Tibial nerve (tissue), 4 donors: Measurements from ENCODE around the gene TTC9B.

Source experiments
- EP300 ChIP-seq, 2 donors: sonication (generic); formaldehyde crosslinking; IDR thresholded peaks; one replicate each; pipeline ENCODE4 v1.6.1; 2017; ENCODE audit warnings: antibody characterized with exemption in 2 of 2, mild to moderate bottlenecking in 1 of 2
- POLR2A ChIP-seq, 2 donors: fragments of 450-650 bp; IDR thresholded peaks; one replicate each; pipeline ENCODE4 v1.6.1; 2017; ENCODE audit warnings: antibody characterized with exemption in 2 of 2, mild to moderate bottlenecking in 2 of 2, moderate library complexity in 2 of 2
- TF ChIP-seq, protein P1 (sequence below), 5 experiments: fragments of 200-600 bp in 3 of 5; fragments of 450-650 bp in 2 of 5; sonication (generic) in 3 of 5; IDR thresholded peaks; one replicate each; pipeline ENCODE4 v1.5.1; 2016 to 2019; ENCODE audit warnings: antibody characterized with exemption in 5 of 5, mild to moderate bottlenecking in 3 of 5, moderate library complexity in 2 of 5

DNA sequence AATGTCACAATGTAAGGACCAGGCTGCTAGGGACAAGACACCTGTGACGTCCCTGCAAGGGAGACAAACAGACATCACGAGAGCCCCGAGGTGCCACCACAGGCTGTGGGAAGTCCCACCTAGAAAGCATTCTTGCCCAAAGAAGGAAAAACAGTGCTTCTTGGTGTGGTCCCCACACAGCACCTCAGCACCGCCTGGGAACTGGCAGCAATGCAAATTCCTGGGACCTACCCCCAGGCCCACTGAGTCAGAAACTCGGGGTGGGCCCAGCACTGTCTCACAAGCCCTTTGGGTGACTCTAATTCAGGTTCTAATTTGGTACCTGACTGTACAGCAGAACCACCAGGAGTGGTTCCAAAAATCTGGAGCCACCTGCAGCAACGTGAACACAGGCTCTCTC, 22.1 kb upstream of the TTC9B start:
- TF ChIP-seq, protein P1, sequence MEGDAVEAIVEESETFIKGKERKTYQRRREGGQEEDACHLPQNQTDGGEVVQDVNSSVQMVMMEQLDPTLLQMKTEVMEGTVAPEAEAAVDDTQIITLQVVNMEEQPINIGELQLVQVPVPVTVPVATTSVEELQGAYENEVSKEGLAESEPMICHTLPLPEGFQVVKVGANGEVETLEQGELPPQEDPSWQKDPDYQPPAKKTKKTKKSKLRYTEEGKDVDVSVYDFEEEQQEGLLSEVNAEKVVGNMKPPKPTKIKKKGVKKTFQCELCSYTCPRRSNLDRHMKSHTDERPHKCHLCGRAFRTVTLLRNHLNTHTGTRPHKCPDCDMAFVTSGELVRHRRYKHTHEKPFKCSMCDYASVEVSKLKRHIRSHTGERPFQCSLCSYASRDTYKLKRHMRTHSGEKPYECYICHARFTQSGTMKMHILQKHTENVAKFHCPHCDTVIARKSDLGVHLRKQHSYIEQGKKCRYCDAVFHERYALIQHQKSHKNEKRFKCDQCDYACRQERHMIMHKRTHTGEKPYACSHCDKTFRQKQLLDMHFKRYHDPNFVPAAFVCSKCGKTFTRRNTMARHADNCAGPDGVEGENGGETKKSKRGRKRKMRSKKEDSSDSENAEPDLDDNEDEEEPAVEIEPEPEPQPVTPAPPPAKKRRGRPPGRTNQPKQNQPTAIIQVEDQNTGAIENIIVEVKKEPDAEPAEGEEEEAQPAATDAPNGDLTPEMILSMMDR (IDR thresholded peaks at IDR 0.05), result no peak
- TF ChIP-seq POLR2A (IDR thresholded peaks at IDR 0.05) (no peak), EP300 (IDR thresholded peaks at IDR 0.05) (no peak)
